Embryonic facial prominence (tissue), 1 donor: ENCODE measurements around the gene AQP12A.
"Not testable (repeated sequence)": the region's sequence is repeated elsewhere in the genome, so short reads cannot be mapped to it uniquely, and the experiment has no call there.

Source experiments
- DNase-seq: peaks from one replicate; pipeline ENCODE4 v3.0.0-alpha.2; 2016; ENCODE audit errors: extremely low spot score

Gene AQP12A

GRCh38 chr2:240659883-240660282 lies 31.8 kb upstream of the AQP12A start:
- not testable (repeated sequence) for DNase-seq

- DNase-seq = no peak
Observed at GRCh38 chr2:240662681-240663080, 29.0 kb upstream of the AQP12A start.

GRCh38 chr2:240663546-240664190 lies 28.0 kb upstream of the AQP12A start:
- no peak for DNase-seq

- DNase-seq = no peak
Observed at GRCh38 chr2:240664622-240665021, 27.0 kb upstream of the AQP12A start.

GRCh38 chr2:240670402-240670801 lies 21.3 kb upstream of the AQP12A start:
- DNase-seq = no peak

GRCh38 chr2:240670950-240671349 lies 20.7 kb upstream of the AQP12A start:
- DNase-seq = no peak

GRCh38 chr2:240672076-240672700 lies 19.5 kb upstream of the AQP12A start:
- no peak for DNase-seq

- no peak for DNase-seq
Observed at GRCh38 chr2:240672701-240673190, 18.9 kb upstream of the AQP12A start.

GRCh38 chr2:240674461-240675184 lies 17.0 kb upstream of the AQP12A start:
- DNase-seq = not testable (repeated sequence)

GRCh38 chr2:240675345-240675744 lies 16.3 kb upstream of the AQP12A start:
- DNase-seq = not testable (repeated sequence)

GRCh38 chr2:240678043-240678442 lies 13.6 kb upstream of the AQP12A start:
- not testable (repeated sequence) for DNase-seq

- DNase-seq = not testable (repeated sequence)
Observed at GRCh38 chr2:240678909-240679308, 12.8 kb upstream of the AQP12A start.

- not testable (repeated sequence) for DNase-seq
Observed at GRCh38 chr2:240680185-240680584, 11.5 kb upstream of the AQP12A start.

GRCh38 chr2:240682431-240683224 lies 9.0 kb upstream of the AQP12A start, which contains the start of gene AQP12B:
Gene AQP12B, minus strand, starts transcription at chr2:240682885. Its CDS starts 48 bp downstream, at chr2:240682837.
- DNase-seq = not testable (repeated sequence)

- not testable (repeated sequence) for DNase-seq
Observed at GRCh38 chr2:240683329-240683979, 8.2 kb upstream of the AQP12A start.

- not testable (repeated sequence) for DNase-seq
Observed at GRCh38 chr2:240683980-240684728, 7.5 kb upstream of the AQP12A start.

GRCh38 chr2:240685771-240686371 lies 5.8 kb upstream of the AQP12A start:
- no peak for DNase-seq

GRCh38 chr2:240686460-240686859 lies 5.2 kb upstream of the AQP12A start:
- no peak for DNase-seq

GRCh38 chr2:240687045-240687740 lies 4.5 kb upstream of the AQP12A start:
- no peak for DNase-seq
